PC-9 (cell line): ENCODE results near the gene KISS1.

Source experiments
- EZH2 ChIP-seq: fragments of 200-600 bp; sonication (generic); IDR thresholded peaks from 2 replicates; pipeline ENCODE4 v1.8.0; 2017; ENCODE audit warnings: antibody characterized with exemption, low read depth
- TF ChIP-seq, protein P1 (sequence below): fragments of 200-600 bp; sonication (generic); conservative IDR thresholded peaks from 2 replicates; pipeline ENCODE4 v1.6.1; 2017; ENCODE audit warnings: mixed run types, antibody characterized with exemption, mild to moderate bottlenecking, moderate library complexity

DNA sequence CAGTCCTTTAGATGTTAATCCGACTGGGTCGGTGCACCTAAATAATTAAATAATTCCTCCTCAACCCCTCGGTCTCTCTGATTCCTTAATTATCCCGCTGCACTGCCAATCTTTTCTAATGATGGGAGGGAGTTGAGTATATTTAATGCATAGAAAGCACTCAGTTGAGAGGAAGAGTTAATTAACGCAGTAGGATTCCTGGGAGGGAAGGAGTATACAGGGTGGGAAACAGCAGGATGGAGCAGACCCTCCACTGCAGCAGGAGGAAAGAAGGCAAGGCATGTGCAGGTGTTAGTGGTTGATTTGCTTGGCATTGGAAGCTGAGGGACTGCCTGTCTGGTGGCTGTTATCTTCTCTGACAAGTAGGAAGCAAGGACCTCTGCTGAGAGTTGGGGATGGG is 20.2 kb downstream of the KISS1 start:
- TF ChIP-seq, protein P1, sequence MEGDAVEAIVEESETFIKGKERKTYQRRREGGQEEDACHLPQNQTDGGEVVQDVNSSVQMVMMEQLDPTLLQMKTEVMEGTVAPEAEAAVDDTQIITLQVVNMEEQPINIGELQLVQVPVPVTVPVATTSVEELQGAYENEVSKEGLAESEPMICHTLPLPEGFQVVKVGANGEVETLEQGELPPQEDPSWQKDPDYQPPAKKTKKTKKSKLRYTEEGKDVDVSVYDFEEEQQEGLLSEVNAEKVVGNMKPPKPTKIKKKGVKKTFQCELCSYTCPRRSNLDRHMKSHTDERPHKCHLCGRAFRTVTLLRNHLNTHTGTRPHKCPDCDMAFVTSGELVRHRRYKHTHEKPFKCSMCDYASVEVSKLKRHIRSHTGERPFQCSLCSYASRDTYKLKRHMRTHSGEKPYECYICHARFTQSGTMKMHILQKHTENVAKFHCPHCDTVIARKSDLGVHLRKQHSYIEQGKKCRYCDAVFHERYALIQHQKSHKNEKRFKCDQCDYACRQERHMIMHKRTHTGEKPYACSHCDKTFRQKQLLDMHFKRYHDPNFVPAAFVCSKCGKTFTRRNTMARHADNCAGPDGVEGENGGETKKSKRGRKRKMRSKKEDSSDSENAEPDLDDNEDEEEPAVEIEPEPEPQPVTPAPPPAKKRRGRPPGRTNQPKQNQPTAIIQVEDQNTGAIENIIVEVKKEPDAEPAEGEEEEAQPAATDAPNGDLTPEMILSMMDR = no peak
- TF ChIP-seq EZH2 = no peak
